Ramos (cell line): Measurements from ENCODE around the gene MACROD1.
"Not testable (repeated sequence)": the region's sequence is repeated elsewhere in the genome, so short reads cannot be mapped to it uniquely, and the experiment has no call there.

ENCODE experiments used
- in situ Hi-C: fragments of 300-500 bp; cut with MboI; formaldehyde crosslinking; loops from one replicate; pipeline ENCODE4 v1.14.3; 2022; ENCODE audit warnings: low sequenced_read_pairs; ENCODE audit not compliant: unreplicated experiment

Gene MACROD1

DNA sequence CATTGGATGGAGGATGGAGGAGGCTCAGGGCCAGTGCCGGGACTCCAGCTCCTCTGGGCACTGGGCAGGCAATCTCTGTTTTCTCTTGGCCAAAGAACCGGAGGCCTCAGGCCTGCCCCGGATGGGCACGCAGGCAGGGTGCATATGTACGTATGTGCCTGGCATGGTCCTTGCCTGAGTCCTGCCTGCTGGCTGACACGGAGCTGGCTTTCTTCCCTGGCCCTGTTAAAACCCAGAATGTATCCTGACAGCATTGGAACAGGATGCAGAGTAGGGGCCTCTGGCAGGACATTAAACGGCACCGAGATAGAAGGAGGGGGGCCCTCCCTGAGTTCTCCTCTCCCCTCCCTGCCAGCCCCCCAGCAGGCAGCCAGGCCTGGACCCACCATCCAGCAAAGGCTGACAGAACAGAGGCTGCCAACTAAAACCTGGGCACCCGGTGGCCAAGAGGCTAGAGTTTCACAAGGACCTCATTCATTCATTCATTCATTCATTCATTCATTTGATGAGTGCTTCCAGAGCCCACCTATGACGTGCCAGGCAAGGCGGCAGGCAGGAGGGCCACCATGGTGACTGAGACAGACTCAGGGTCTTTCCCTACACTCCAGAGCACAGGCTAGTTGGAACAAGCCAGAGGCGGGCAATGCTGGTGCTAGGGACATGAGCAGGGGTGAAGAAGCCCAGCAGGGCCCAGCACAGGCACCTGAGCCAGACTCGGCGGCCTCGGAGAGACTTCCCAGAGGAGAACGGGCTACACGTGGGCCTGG, 101.4 kb downstream of the MACROD1 start:
- in situ Hi-C loops, result no loop called here

GRCh38 chr11:64063777-64064176, 102.1 kb downstream of the MACROD1 start:
- in situ Hi-C loops, result no loop called here

GRCh38 chr11:64062185-64063039, 103.5 kb downstream of the MACROD1 start:
- in situ Hi-C loops, result no loop called here

DNA sequence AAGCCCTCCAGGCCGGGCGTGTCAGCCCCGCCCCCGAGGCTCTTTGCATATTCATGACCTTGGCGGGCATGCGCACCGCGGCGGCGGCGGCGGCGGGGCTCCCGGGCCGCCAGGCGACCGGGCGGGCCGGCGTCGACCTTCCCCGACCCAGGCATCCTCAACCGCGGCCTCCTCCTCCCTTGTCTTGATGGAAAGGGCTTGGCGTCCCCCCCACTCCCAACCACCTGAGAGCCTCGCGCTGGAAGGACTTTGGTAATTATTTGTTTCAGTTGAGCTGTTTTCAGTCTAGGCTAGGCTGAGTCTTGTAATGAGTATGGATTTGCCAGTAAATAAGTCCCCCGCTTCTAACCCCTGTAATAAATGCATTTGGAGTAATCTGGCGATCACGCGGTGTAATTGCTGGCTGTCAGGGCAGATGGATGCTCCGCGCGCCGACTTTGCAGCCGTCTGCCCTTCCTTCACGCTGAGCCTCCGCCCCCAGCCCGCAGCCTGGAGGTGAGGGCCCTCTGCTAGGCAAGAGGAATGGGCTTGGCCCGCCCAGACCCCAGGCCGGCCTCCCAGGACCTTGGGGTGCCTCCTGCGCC, 105.0 kb downstream of the MACROD1 start:
- in situ Hi-C loops, result no loop called here

DNA sequence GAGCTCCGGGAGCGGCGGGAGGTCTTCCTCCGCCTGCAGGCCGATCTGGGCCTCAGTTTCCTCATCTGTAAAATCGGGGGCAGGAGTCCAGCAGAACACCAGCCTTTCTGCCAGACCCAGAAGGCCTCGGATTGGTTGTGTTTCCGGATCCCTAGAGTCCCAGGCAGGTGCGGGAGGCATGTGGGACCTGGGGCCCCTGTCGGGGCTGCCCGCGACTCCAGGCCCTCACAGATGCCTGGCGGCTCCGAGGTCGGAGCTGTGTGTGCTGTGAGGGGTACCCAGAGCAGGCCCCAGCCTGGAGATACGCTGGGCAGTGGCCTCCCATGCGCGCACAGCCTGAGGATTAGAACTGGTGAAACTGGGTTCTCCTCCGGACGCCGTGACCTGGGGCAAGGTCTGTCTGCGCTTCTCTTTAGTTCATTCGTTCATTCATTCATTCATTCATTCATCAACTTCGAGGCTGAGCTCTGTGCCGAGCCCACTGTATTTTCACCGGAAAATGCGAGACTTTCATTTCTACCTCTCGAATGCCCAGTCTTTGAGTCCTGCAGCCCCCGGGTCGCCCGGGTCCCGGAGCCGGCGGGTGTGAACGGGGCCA, 105.6 kb downstream of the MACROD1 start:
- in situ Hi-C loops, result no loop called here

DNA sequence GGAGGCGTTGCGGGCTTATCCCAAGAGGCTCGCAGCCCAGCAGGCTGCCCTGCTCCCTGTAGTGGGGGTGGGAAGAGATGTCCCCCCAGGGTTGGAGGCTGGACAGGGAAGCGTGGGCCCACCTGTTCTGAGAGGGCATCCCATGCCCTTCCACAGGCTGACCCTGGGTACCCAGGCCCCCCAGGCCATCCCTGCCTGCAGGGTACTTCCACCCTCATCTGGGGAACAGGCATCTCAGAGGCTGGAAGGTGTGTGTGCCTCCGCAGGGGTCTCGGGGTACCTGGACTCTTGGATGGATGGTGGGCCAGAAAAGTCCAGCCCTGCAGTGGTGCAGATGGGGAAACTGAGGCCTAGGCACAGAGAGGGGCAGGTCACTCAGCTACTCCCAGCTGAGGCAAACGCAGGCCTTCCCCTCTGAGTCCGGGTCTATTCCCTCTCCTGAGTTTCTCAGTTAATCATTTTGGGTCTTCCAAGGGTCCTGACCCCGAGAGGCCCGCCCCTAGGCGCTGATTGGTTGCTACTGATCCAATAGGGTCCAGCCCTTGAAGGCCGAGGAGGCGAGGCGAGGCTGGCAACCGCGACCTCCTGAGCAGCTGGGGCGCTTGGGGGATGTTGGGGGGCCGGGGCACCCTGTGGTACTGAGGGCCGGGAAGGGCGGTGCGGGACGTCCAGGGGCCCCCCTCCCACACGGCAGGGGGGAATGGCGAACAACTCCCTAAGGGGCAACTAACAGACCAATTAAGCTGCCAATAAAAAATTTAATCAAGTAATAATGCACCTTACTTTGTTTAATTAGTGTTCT, 106.4 kb downstream of the MACROD1 start:
- in situ Hi-C loops, result no loop called here

DNA sequence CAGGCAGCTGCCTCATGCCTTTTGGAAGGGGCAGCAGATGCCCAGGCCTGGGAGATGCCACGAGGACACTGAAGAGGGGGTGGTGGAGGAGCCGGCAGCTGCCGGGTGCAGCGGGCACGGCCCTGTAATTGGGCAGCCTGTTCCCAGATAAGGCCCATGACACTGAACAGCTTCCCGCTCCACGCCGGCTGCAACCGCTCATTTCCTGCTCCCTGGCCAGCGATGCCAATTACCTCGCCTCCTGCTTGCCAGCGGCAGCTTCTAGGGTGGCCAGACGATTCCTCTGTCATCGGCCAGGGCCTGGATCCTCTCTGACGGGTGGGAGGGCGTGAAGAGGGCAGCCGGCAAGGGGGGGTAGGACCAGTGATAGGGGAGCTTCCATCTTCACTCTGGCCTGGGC, 107.4 kb downstream of the MACROD1 start:
- in situ Hi-C loops, result no loop called here

DNA sequence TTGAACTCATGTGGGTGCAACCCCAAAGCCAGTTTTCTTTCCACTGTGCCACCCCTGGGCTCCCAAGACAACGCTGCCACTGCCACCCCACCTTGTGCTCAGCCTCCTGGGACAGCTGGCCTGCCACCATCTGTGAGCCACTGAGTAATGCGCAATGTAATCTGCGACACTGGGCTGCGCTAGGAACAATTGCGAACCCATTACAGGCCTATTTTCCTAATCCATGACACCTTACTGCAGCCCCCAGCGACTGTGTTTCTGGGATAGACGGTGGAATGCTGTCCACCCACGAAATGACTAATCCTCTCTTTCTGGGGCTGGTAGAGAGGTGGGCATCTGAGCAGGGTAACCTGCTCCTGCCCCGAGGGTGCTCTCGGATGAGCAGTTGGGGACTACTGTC, 108.0 kb downstream of the MACROD1 start:
- in situ Hi-C loops, result no loop called here

DNA sequence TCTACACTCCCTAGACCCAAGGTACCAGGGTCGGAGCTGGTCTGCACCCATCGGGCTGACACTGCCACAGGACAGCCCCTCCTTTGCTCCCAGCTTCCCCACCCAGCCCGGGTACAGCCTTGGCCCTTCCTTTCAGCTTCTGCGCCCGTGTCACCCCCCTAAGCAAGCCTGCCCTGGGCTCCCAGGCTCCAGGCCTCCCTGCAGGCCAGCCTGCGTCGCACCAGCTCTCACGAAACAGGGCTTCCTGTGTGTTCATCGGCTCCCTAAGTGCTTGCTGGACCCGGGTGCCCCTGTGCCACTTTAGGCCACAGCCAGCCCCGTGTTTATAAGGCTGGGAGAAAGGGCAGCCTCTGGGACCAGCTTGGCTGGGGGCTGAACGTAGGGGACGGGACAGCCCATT, 109.1 kb downstream of the MACROD1 start:
- in situ Hi-C loops, result no loop called here

- in situ Hi-C loops, result no loop called here
Measured at GRCh38 chr11:64056213-64056785, 109.6 kb downstream of the MACROD1 start.

DNA sequence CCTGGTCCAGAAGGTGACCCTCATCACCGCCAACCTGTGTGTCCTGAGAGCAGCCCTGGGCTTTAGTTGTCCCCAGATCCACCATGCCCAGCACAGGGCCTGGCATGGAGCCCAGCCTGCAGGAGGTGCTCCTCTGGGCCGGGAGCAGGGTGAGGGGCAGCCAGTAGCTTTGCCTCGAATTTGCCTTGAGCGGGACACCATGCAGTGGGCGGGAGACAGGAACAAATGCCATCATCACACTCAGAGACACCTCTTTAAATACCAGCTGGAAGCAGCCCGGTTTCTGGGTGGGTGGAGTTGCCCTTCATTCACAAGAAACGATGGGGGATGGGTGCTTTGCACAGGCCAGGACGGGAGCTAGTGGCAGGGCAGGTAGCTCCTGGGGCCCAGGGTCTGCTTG, 110.8 kb downstream of the MACROD1 start:
- in situ Hi-C loops, result no loop called here

- in situ Hi-C loops, result no loop called here
Measured at GRCh38 chr11:64053699-64054098, 112.2 kb downstream of the MACROD1 start.

GRCh38 chr11:64052938-64053622, 112.8 kb downstream of the MACROD1 start:
- in situ Hi-C loops, result no loop called here

GRCh38 chr11:64052436-64052835, 113.5 kb downstream of the MACROD1 start:
- in situ Hi-C loops, result no loop called here

- in situ Hi-C loops, result no loop called here
Measured at GRCh38 chr11:64051297-64051696, 114.6 kb downstream of the MACROD1 start.

DNA sequence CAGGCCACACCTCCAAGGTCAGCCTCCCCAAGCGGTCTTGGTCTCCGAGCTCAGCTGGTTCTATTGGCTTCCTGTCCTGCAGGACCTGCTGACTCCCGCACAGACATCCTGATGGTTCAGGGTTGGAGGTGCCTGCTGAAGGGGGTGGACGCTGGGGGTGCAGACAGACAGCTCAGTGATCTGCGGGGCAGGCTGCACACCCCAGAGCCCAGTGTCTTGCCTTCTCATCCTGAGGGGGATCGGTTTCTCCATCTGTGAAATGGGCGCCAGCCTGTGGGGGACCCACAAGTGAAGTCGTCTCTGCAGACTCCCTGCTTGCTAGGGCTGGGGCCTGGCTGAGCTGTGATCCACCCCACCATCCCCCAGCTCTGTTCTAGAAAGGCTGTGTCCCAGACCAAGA, 116.4 kb downstream of the MACROD1 start:
- in situ Hi-C loops, result no loop called here

DNA sequence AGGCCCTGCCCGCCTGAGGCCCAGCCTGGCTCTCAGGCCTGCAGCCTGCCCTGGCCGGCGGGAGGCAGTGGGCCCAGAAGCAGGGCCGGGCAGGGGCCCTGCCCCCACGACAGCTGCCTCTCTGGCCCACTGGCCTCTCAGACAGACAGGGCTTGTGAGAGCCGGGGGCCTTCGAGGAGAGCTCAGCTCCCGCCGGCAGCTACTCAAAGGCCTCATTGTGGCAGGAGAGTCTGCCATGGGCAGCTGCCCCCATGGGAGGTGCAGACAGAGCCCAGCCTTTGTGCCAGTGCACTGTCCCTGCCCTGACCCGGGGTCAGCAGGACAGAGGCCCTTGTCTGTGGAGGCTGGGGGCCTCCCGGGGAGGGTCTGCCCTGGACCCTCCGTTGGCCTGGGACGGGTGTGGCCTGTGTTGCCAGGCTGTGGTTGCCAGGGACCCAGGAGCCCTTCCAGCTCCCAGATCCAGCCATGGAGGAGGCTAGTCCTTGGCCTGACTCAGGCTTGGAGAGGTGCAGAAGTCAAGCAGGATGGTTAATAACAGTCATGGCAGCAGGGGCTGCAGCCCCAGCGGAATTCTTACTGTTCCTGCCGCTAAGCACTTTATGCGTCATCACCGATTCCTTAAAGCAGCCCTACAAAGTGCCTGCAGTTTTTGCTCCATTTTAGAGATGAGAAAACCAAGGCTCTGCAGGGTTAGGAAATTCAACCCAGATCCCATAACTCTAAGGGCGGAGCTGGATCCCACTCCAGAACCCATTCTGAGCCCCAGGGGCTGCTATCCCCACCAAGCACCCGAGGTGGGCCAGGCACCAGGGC, 117.7 kb downstream of the MACROD1 start:
- in situ Hi-C loops, result no loop called here

- in situ Hi-C loops, result not testable (repeated sequence)
Measured at GRCh38 chr11:64047373-64047772, 118.5 kb downstream of the MACROD1 start.
